GM12892 (cell line): ENCODE measurements around the gene C1orf226.

Source experiments
- POLR2A ChIP-seq: IDR thresholded peaks from 2 replicates; pipeline ENCODE4 v1.6.1; 2011; ENCODE audit warnings: low read depth, low read length, control low read depth
- POLR2AphosphoS5 ChIP-seq: IDR thresholded peaks from 2 replicates; pipeline ENCODE4 v1.6.1; 2011; ENCODE audit warnings: low read depth, low read length, control low read depth

DNA sequence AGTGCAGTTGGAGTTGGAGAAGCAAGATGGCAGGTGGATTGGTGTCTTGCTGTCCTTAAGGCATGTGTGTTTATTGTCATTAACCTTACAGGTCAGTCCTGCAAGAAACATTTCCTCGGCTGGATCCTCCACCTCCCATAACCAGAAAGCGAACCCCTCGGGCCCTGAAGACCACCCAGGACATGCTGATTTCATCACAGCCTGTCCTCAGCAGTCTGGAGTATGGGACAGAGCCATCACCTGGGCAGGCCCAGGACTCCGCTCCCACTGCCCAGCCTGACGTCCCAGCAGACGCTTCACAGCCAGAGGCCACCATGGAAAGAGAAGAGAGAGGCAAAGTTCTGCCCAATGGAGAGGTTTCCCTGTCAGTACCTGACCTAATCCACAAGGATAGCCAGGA lies 1.6 kb downstream of the C1orf226 start:
- TF ChIP-seq POLR2AphosphoS5 (no peak), POLR2A (no peak)
